ENCODE measurements around the gene ANO10.
"Not testable (repeated sequence)": the region's sequence is repeated elsewhere in the genome, so short reads cannot be mapped to it uniquely, and the experiment has no call there.

The ANO10 gene

GRCh38 chr3:43497905-43498365 lies 123.9 kb downstream of the ANO10 start:
- no peak for TF ChIP-seq CTCF (IDR thresholded peaks at IDR 0.05; ENCODE audit: insufficient read depth, low read length, missing control alignments)
- no peak for DNase-seq (ENCODE audit: low read depth, low spot score)
- CTCF ChIA-PET: interaction anchor here (1.0 to 7.5 kb wide), 5 partner anchors 8 to 336 kb away, joined by 3 to 87 read pairs (median 3); no protein-coding TSS in a partner anchor
- no peak overlapping the region for H3K4me3 ChIP-seq (ENCODE audit: low read depth, low read length)
- POLR2A ChIA-PET: no interaction called here

- no peak overlapping the region for H3K4me3 ChIP-seq (ENCODE audit: low read depth, low read length)
- CTCF ChIA-PET: interaction anchor here (1.0 to 1.3 kb wide), 4 partner anchors 8 to 313 kb away, joined by 3 read pairs; no protein-coding TSS in a partner anchor
- no peak for DNase-seq (ENCODE audit: low read depth, low spot score)
- POLR2A ChIA-PET: no interaction called here
- TF ChIP-seq CTCF (IDR thresholded peaks at IDR 0.05; ENCODE audit: insufficient read depth, low read length, missing control alignments): no peak
These were observed 124.4 kb downstream of the ANO10 start for GRCh38 chr3:43497422-43497821.

- CTCF ChIA-PET: interaction anchor here (0.7 to 1.3 kb wide), 5 partner anchors 9 to 535 kb away, joined by 3 read pairs; no protein-coding TSS in a partner anchor
These were observed 125.0 kb downstream of the ANO10 start for GRCh38 chr3:43496740-43497375.

GRCh38 chr3:43492932-43493331 lies 128.9 kb downstream of the ANO10 start:
- H3K4me3 ChIP-seq (ENCODE audit: low read depth, low read length); DNase-seq (ENCODE audit: low read depth, low spot score); POLR2A ChIA-PET: not testable (repeated sequence)
- CTCF ChIA-PET: interaction anchor here (2.1 kb wide), 2 partner anchors 10 to 11 kb away, joined by 8 to 10 read pairs; no protein-coding TSS in a partner anchor

More at GRCh38 chr3:43496740-43497375, 125.0 kb downstream of the ANO10 start:
- no peak for DNase-seq (ENCODE audit: low read depth, low spot score)
- H3K4me3 ChIP-seq (ENCODE audit: low read depth, low read length): no peak overlapping the region
- no peak for TF ChIP-seq CTCF (IDR thresholded peaks at IDR 0.05; ENCODE audit: insufficient read depth, low read length, missing control alignments)
- POLR2A ChIA-PET: no interaction called here

DNA sequence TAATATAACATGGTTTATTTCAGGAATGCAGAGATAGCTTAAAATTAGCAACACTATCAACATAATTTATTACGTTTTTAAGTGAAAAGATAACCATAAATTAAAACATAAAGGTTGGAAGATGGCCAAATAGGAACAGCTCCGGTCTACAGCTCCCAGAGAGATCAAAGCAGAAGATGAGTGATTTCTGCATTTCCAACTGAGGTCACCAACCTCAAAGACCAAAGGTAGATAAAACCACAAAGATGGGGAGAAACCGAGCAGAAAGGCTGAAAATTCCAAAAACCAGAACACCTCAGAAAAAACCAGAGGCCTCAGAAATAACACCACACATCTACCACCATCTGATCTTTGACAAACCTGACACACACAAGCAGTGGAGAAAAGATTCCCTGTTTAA lies 130.0 kb downstream of the ANO10 start:
- DNase-seq (ENCODE audit: low read depth, low spot score); POLR2A ChIA-PET; H3K4me3 ChIP-seq (ENCODE audit: low read depth, low read length): not testable (repeated sequence)
- CTCF ChIA-PET: interaction anchor here (0.7 to 2.1 kb wide), 2 partner anchors 11 to 14 kb away, joined by 3 to 10 read pairs; no protein-coding TSS in a partner anchor

DNA sequence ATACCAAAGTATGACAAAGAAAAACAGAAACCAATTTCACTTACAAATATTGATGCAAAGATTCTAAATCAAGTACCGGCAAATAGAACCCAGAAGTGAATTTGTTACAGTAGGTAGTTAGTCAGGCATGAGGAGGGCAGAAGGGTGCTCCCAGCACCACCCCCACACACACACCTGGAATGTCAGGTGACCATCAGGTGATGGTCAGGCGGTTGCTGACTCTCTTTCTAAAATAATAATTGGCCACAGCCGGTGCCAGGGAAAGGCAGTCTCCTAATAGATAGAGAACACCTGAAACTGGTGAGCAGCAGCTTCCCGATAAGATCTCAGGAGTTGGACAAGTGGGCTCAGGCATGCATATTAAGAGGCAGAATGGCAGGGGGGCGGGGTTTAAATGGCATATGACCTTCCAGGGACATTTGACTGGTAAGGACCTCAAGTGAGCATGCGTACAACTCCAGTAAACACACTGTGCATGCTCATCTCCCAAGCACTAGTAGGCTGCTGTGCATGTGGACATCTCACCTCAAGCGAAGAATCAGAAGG lies 131.1 kb downstream of the ANO10 start:
- POLR2A ChIA-PET: no interaction called here
- no peak overlapping the region for H3K4me3 ChIP-seq (ENCODE audit: low read depth, low read length)
- no peak for DNase-seq (ENCODE audit: low read depth, low spot score)
- TF ChIP-seq CTCF (IDR thresholded peaks at IDR 0.05; ENCODE audit: insufficient read depth, low read length, missing control alignments): no peak
- CTCF ChIA-PET: interaction anchor here (1.2 to 2.1 kb wide), 2 partner anchors 12 to 13 kb away, joined by 3 to 10 read pairs; no protein-coding TSS in a partner anchor

DNA sequence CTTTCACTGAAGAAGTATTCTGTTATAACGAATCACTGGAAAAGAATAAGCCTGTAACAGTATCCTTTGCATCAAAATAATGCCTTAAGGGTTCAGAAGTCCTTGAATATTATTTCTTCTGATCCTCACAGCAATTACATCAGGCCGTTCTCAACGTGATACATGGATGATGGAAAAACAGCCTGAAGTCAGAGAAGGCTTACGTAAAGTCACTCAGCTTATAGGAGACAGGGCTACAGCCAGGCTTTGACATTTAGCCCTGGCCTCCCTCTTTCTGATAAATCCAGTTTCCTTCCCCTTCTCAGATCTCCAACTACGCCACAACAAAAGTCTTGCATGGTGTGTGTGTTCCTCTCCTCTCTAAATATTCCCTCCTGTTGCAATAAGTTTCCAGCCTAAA lies 131.9 kb downstream of the ANO10 start:
- no peak for DNase-seq (ENCODE audit: low read depth, low spot score)
- H3K4me3 ChIP-seq (ENCODE audit: low read depth, low read length): no peak overlapping the region
- ChIA-PET CTCF (interaction anchor here (1.2 kb wide), 1 partner anchor 13 kb away, joined by 3 read pairs; no protein-coding TSS in a partner anchor), POLR2A (no interaction called here)
- no peak for TF ChIP-seq CTCF (IDR thresholded peaks at IDR 0.05; ENCODE audit: insufficient read depth, low read length, missing control alignments)

Data from AG04449 (cell line).